HS-5 (cell line): ENCODE measurements around the gene PCED1B.
A peak's percentile ranks its signal among the peaks of the same experiment; 100 is the strongest.

ENCODE experiments used
- DNase-seq: peaks from one replicate; pipeline ENCODE4 v3.0.0-alpha.2; 2012; ENCODE audit warnings: low read depth

Gene PCED1B

DNA sequence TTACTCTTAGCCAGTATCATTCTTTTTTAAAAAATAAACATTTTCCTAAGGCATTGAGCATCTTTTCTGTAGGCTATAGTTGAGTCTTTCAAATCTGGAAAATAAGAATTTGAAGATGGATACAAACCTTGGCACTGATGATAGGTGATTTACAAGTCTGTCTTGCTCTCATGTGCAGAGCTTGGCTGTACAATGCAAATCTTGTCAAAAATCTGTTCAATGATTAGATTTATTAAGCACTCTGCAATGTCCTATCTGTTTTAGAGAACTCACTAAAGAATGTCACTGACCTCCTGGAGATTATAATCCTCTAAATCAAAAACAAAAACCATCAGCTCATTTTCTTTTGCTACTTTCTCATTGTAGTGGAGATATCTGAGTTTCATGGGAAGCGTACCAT, 43.2 kb downstream of the PCED1B start:
- no peak for DNase-seq

GRCh38 chr12:47123730-47124129, 44.3 kb downstream of the PCED1B start:
- no peak for DNase-seq

DNA sequence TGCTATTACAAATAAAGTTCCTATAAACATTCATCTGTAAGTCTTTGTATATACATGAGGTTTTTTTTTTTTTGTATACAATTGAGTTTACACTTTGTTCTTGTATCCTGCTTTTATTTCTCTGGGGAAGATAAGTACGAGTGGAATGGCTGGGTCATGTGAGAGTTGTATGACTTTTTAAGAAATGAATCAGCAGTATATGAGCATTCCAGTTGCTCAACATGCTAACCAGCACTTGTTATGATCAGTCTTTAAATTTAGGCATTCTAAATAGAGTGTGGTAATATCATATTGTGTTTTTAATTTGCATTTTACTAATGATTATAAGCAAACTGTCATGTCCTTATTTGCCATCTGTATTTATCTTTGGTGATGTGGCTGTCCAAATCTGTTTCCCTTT, 45.0 kb downstream of the PCED1B start:
- peak; percentile 25 for DNase-seq

GRCh38 chr12:47126246-47126645, 46.8 kb downstream of the PCED1B start:
- no peak for DNase-seq

GRCh38 chr12:47131011-47131410, 51.6 kb downstream of the PCED1B start:
- no peak for DNase-seq

GRCh38 chr12:47134005-47134404, 54.6 kb downstream of the PCED1B start:
- DNase-seq = no peak

GRCh38 chr12:47135578-47135977, 56.2 kb downstream of the PCED1B start:
- DNase-seq = no peak

- DNase-seq = no peak
Observed at GRCh38 chr12:47139000-47139681, 59.7 kb downstream of the PCED1B start.

GRCh38 chr12:47141459-47141858, 62.0 kb downstream of the PCED1B start:
- DNase-seq = no peak

- no peak for DNase-seq
Observed at GRCh38 chr12:47144769-47145168, 65.3 kb downstream of the PCED1B start.

GRCh38 chr12:47145188-47145587, 65.8 kb downstream of the PCED1B start:
- DNase-seq = no peak

DNA sequence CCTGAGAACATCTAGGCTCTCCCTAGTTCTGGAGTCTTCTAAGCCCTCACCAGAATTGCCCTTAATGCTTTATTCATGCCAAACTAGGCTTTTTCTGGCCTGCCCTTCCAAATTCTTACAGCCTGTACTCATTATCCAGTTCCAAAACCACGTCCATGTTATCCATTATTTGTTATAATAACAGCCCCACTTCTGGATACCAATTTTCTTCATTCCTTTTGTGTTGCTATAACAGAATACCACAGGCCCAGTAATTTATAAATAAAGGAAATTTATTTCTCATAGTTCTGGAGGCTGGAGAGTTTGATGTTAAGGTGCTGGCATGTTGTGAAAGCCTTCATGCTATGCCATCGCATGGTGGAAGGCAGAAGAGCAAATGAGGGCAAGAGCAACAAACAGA, 68.3 kb downstream of the PCED1B start:
- DNase-seq = no peak

- no peak for DNase-seq
Observed at GRCh38 chr12:47149146-47149545, 69.7 kb downstream of the PCED1B start.

- DNase-seq = no peak
Observed at GRCh38 chr12:47152095-47152494, 72.7 kb downstream of the PCED1B start.

DNA sequence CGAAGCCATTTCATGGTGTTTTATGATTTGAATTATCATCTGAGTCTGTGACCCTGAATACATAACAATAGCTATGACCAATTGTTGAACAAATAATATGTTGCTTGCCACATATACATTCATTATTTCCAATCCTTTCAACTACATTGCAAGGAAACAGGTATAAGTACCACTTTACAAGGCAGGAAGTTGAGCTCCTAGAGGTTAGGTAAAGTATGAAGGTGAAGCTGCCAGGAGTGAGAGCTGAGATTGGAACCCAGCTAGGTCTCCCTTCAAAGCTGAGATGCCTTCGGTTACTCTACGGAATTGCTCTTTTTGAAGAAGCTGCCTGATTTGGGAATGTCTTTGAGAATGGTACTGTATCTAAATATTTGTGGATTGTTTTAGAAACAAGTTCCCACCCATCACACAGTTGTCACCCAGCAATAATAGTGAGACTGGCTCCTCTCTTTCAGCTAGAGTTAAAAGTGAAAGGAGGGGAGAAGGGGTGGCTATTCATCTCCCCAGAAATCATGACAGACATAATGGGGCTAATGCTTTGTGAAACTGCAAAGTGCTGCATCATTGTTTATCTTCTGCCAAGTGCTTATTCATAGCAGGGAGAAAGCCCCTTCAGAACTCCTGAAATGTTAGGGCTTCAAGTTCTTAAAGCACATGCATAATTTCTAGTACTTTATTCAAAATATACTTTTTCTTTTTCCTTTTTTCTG, 76.2 kb downstream of the PCED1B start:
- DNase-seq = no peak

GRCh38 chr12:47156167-47156736, 76.8 kb downstream of the PCED1B start:
- no peak for DNase-seq

GRCh38 chr12:47158792-47159191, 79.4 kb downstream of the PCED1B start:
- no peak for DNase-seq

DNA sequence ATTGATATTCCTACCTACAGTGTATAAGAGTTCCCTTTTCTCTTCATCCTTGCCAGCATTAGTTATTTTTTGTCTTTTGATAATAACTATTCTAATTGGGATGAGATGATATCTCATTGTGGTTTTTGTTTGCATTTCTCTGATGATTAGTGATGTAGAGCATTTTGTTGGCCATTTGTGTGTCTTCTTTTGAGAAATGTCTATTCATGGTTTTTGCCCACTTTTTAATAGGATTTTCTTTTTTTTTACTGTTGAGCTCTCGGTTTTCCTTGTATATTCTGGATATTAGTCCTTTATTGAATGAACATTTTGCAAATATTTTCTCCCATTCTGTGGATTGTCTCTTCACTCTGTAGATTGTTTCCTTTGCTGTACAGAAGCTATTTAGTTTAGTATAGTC, 79.9 kb downstream of the PCED1B start:
- DNase-seq = no peak

DNA sequence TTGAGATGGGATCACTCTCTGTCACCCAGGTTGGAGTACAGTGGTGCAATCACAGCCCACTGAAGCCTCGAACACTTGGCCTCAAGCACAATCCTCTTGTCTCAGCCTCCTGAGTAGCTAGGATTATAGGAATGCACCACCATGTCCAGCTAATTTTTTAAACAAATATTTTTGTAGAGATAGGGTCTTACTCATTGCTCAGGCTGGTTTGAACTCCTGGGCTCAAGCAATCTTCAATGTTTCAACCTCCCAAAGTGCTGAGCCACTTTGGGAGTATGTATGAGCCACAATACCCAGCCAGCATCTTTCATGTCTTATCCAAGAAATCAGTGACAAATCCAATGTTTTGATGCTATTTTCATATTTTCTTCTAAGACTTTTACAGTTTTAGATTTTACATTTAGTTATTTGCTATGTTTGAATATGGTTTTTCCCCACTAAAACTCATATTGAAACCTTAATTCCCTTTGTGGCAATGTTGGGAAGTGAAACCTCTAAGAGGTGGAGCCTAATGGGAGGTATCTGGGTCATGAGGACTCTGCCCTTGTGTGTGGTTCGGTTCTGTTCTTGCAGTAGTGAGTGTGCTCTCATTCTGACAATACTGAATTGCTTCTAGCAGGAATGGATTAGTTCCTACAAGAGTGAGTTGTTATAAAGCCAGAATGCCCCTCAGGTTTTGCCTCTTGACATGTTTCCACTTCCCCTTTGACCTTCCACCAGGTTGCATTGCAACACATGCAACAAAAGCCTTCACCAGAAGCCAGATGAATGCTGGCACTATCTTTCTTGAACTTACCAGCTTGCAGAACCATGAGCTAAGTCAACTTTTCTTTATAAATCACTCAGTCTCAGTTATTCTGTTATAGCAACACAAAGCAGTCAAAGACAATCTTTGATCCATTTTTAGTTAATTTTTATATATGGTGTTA, 81.2 kb downstream of the PCED1B start:
- DNase-seq = no peak

GRCh38 chr12:47164116-47164515, 84.7 kb downstream of the PCED1B start:
- DNase-seq = no peak

GRCh38 chr12:47164724-47165439, 85.5 kb downstream of the PCED1B start:
- DNase-seq = no peak

- DNase-seq = no peak
Observed at GRCh38 chr12:47165934-47166333, 86.5 kb downstream of the PCED1B start.
